GM19193 (cell line): Measurements from ENCODE around the gene RNPEPL1.

ENCODE experiments used
- POLR2A ChIP-seq: IDR thresholded peaks from 4 replicates; pipeline ENCODE4 v1.6.1; 2011; ENCODE audit not compliant: insufficient read depth, insufficient read length; ENCODE audit errors: extremely low read depth

Gene RNPEPL1

DNA sequence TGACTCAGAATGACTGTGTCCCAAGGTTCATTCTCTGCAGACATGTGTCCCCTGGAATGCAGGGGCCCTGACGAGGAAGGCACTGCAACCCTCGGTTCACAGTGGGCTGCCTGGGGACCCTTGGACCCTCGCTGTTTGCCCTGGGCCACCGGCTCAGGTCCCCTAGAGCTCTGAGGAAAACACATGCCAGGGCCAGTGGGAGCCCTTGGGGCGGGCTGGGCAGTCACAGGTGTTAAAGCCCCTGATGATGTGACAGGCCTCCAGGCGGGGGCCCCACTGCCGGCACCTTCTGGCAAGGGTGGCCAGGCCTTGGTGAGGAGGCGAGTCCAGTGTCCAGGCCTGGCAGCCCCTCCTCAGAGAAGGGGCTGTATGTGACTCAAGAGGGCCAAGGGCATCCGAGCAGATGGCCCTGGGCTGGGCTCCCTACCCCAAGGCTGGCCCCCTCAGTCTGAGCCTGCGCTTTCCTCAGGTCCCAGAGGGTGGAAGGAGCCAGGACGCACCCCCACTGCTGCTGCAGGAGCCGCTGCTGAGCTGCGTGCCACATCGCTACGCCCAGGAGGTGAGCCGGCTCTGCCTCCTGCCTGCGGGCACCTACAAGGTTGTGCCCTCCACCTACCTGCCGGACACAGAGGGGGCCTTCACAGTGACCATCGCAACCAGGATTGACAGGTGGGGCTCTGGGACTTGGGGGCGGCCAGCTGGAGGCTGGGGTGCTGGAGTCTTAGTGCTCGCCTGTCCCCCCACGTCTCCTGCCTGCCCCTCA is 29.3 kb downstream of the RNPEPL1 start:
- no peak for TF ChIP-seq POLR2A

- TF ChIP-seq POLR2A, result no peak
Observed at GRCh38 chr2:240598311-240598911, 30.1 kb downstream of the RNPEPL1 start.

DNA sequence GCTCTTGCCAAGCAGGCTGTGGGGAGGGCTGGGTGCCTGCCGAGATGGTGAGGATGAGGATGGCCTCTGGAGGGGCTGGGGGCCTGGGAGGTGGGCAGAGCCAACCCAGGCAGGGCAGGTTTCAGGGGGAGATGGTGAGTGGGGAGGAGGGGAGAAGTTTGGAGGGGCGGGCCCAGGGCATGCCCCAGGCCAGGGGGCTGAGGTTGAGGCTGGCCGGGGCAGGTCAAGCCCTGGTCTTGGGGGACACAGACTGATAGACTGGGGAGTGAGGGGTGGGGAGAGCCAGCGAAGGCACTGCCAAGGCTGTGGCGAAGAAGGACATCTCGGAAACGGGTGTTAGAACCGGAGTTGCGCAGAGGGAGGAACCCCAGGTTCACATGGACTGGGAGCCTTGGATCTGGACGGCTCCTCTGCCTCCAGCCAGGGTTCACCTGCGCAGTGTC is 30.9 kb downstream of the RNPEPL1 start:
- no peak for TF ChIP-seq POLR2A

DNA sequence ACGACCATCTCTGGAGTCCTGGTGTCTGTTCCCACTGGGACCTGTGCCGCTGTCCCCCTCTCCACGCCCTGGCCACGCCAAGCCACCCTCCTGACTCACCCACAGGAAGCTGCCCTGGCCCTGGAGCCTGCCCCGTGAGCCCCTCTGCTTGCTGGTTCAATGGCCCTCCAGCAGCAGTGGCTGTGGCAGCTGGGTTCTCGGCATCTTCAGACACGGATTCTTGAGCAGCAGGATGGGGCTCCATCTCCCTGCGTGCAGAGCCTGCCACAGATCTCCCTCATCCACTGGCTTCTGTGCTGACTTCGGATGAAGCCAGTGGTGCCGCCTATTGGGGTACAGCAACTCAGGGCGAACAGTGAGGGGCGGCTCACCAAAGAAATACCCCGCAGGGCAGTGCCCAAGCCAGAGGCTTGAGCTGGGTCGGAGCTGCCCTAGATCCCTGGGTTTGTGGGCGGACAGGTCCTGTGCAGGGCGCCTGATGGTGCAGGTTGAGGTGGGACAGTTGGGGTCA is 32.2 kb downstream of the RNPEPL1 start:
- no peak for TF ChIP-seq POLR2A

DNA sequence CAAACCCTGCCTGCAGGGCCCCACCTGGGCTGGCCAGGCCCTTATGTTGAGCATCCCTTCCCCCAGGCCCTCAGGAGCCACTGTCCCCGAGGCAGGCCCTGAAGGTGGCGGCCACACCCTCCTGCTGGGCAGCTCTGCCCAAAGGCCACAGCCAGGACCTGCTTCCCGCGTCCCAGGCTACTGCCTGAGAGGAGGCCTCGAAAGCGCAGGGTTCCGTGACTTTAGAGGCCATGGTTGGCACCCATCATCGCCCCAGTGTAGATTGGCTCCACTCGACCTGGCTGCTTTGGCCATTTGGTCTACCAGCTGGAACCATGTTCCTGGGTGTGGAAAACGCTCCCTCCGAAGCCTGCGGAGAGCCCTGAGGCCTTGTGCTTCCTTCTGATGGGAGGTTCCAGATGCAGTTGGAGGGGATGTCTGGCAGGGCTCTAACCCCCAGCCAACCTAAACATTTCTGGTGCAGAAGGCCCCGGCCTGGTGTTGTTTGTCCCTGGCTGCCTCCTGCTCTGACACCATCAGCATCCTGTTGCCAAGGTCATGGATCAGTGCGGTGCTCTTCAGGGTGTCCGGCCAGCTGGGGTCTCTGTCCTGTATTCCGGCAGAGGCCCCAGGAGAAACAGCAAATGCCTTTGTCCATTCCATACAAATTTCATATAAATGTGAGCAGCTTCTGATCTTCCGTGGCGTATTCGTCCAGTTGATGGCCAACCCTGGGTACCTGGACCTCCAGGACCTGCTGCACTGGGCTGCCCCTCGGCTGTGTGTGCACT is 33.0 kb downstream of the RNPEPL1 start:
- no peak for TF ChIP-seq POLR2A

- no peak for TF ChIP-seq POLR2A
Observed at GRCh38 chr2:240601831-240602160, 33.5 kb downstream of the RNPEPL1 start.

DNA sequence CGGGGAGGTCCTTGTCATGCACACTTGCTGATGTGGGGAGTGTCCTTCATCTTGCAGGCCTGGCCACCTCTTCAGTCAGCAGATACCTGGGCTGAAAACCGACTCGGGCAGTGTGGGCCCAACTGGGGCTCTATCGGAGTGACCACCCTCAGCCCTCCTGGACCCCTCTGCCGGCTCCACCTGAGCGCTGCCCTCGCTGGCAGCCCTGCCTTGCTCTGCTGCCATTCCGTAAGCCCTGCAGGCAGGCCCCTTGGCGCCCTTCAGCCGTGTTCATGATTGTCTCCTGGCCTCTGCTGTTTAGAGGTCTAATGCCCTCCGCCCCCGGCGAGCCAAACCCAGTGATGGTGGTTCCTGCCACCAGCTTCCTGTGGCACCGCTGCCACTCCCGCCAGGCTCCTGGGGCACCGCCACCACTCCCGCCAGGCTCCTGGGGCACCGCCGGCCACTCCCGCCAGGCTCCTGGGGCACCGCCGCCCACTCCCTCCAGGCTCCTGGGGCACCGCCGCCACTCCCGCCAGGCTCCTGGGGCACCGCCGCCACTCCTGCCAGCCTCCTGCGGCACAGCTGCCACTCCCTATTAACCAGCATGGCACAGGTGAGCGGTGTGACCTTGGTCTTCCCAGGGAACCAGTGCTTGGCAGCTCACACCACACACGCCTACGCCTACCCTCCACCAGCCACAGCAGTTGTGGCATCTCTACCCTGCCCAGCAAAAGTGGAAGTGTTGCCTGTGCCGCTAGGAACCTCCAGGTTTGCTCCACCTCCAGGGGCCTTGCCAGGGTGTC is 34.2 kb downstream of the RNPEPL1 start:
- TF ChIP-seq POLR2A, result no peak

- TF ChIP-seq POLR2A, result no peak
Observed at GRCh38 chr2:240603081-240603835, 35.0 kb downstream of the RNPEPL1 start.

GRCh38 chr2:240603846-240604245 is 35.6 kb downstream of the RNPEPL1 start:
- TF ChIP-seq POLR2A, result no peak

DNA sequence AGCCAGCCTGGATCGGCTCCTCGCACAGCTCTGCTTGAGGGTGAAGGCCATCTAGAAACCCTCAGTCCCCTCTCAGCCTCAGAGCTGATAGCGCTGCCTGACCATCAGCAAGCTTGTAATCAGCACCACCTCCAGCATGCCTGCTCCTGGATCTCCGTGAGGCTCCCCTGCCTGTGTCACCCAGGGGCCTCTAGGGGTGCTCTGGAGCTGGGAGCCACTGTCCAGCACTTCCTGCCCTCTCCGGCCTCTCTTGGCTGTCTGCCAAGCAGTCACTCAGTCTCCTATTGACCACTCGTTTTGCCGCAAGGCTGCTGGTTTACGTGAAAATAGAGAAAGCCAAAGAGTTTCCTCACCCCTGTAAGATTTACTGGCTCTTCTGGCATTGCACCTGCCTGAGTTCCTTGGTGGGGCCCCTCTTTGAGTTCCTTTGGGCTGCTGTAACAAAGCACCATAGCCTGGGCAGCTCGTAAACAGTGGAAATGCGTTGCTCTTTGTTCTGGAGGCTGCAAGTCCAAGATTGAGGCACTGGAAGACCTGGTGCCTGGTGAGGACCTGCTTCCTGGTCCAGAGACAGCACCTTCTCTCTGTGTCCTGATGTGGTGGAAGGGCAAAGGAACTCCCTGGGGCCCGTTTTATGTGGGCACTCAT is 36.1 kb downstream of the RNPEPL1 start:
- no peak for TF ChIP-seq POLR2A

DNA sequence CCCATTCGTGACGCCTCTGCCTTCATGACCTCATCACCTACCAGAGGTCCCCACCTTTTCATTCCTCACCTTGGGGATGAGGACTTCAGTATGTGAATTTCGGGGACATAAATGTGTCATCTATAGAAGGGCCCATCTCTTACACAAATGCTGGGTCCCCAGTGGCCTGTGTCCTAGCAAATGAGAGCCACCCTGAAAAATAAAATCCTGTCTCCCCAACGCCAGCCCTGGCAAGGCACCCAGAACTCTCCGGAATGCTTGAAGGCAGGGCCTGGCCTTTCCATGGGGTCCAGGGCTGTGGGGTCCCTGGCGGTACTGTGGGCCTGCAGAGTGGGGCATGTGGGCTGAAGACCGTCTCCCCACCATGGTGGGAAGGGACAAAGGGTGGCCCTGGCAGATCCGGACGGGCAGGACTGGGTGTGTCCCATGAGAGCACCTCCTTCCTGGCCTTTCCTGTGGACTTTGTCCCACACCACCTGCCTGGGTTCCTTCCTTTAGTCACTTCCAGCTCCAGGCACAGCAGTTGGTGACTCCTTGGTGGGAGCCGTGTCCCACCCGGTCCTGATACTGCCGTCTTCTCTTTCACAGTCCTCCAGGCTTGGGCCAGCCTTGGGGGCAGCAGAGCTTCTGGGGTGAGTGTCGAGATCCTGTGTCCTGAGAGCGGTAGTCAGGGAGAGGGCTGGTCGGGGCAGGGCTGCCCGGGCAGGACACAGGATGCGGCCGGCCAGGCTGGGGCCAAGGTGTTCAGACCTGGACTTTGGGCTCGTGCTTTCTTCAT is 36.8 kb downstream of the RNPEPL1 start:
- no peak for TF ChIP-seq POLR2A

- TF ChIP-seq POLR2A, result no peak
Observed at GRCh38 chr2:240605867-240606743, 37.8 kb downstream of the RNPEPL1 start.
